Measurements from ENCODE around the gene ACAP3. TPM values are rescaled to one million over a fixed set of nuclear protein-coding genes. Genes with fewer than 3 reads are reported as not detected.

ACAP3 gene
- total and polyA plus RNA-seq, 8 donors, result 30.8 to 73.6 (median 44.2) TPM

DNA sequence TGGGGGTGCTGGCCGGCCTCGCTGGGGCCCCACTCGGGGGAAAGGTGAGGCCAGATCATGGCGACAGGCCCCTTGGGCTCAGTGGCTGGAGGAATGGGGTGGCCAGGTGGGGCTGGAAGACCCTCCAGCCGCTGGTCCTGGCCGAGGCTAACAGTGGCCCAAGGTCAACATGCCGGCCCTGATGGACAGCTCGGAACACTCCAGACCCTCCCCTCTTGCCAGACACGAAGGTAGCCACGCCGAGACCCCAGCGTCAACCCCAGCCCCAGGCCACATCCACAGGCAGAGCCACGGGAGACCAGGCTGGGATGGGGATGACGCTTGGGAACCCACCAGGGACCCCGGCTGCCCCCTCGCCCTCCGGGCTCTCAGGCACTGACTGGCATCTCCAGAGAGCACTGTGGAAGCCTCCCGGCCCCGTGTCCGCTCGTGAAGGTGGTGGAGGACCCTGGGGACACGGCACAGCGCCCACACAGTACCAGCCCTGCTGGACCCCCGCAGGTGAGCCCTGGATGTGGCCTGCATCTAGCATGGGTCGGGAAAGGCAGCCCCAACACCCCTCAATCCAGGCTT, 60.3 kb downstream of the ACAP3 start:
- Histone ChIP-seq H3K27me3 (peaks cover 16 to 51% of the 10 kb centered on the region in 2 donors), H3K4me3 (no peak overlapping the region), H3K36me3 (peaks cover 0 to 8% of the 10 kb centered on the region in 2 donors), H3K4me1 (peaks cover 0 to 11% of the 10 kb centered on the region in 2 donors), H3K27ac (no peak overlapping the region), H3K9me3 (no peaks in the 10 kb centered on the region)
- TF ChIP-seq, protein P1, sequence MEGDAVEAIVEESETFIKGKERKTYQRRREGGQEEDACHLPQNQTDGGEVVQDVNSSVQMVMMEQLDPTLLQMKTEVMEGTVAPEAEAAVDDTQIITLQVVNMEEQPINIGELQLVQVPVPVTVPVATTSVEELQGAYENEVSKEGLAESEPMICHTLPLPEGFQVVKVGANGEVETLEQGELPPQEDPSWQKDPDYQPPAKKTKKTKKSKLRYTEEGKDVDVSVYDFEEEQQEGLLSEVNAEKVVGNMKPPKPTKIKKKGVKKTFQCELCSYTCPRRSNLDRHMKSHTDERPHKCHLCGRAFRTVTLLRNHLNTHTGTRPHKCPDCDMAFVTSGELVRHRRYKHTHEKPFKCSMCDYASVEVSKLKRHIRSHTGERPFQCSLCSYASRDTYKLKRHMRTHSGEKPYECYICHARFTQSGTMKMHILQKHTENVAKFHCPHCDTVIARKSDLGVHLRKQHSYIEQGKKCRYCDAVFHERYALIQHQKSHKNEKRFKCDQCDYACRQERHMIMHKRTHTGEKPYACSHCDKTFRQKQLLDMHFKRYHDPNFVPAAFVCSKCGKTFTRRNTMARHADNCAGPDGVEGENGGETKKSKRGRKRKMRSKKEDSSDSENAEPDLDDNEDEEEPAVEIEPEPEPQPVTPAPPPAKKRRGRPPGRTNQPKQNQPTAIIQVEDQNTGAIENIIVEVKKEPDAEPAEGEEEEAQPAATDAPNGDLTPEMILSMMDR (IDR thresholded peaks at IDR 0.05), result no peak
- intact Hi-C loops (cut with DNase I), result loop anchor here in 1 of 2 donors (10.0 kb wide), 1 partner anchor 123 kb away; no protein-coding TSS in a partner anchor
- no peak for DNase-seq
- no peak for ATAC-seq

- H3K9me3 ChIP-seq, result no peaks in the 10 kb centered on the region
- TF ChIP-seq, protein P1 (IDR thresholded peaks at IDR 0.05), result no peak
- peaks cover 0 to 1% of the 10 kb centered on the region in 2 donors for H3K36me3 ChIP-seq
- no peak within 1 kb of the TSS for H3K4me3 ChIP-seq
- intact Hi-C loops (cut with DNase I), result loop anchor here in 1 of 2 donors (10.0 kb wide), 1 partner anchor 122 kb away; no protein-coding TSS in a partner anchor
- DNase-seq (no peak), ATAC-seq (no peak)
- no peak within 1 kb of the TSS for H3K27ac ChIP-seq
- peaks cover 16 to 53% of the 10 kb centered on the region in 2 donors for H3K27me3 ChIP-seq
- peaks cover 0 to 11% of the 10 kb centered on the region in 2 donors for H3K4me1 ChIP-seq
Observed at GRCh38 chr1:1246577-1247340, 61.0 kb downstream of the ACAP3 start, which contains the start of gene C1QTNF12. C1QTNF12 (minus strand) TSS chr1:1246722; CDS start chr1:1246690, 32 bp downstream.

GRCh38 chr1:1245817-1246576, 61.7 kb downstream of the ACAP3 start:
- TF ChIP-seq, protein P1 (IDR thresholded peaks at IDR 0.05), result no peak
- Histone ChIP-seq H3K9me3 (no peaks in the 10 kb centered on the region), H3K4me1 (peaks cover 0 to 11% of the 10 kb centered on the region in 2 donors), H3K27ac (no peak overlapping the region), H3K4me3 (no peak overlapping the region), H3K27me3 (peaks cover 16 to 60% of the 10 kb centered on the region in 2 donors), H3K36me3 (no peaks in the 10 kb centered on the region)
- intact Hi-C loops (cut with DNase I), result loop anchor here in 1 of 2 donors (10.0 kb wide), 1 partner anchor 121 kb away; no protein-coding TSS in a partner anchor
- no peak for DNase-seq
- ATAC-seq, result no peak

GRCh38 chr1:1245178-1245816, 62.4 kb downstream of the ACAP3 start:
- H3K4me1 ChIP-seq, result peaks cover 0 to 11% of the 10 kb centered on the region in 2 donors
- peaks cover 16 to 67% of the 10 kb centered on the region in 2 donors for H3K27me3 ChIP-seq
- DNase-seq (no peak), ATAC-seq (no peak)
- H3K36me3 ChIP-seq, result no peaks in the 10 kb centered on the region
- TF ChIP-seq, protein P1 (IDR thresholded peaks at IDR 0.05), result no peak
- no peak overlapping the region for H3K27ac ChIP-seq
- H3K9me3 ChIP-seq, result no peaks in the 10 kb centered on the region
- H3K4me3 ChIP-seq, result no peak overlapping the region
- intact Hi-C loops (cut with DNase I), result loop anchor here in 1 of 2 donors (10.0 kb wide), 1 partner anchor 120 kb away; no protein-coding TSS in a partner anchor

Measured in left lung (tissue), 10 donors.